Prostate gland (tissue), 2 donors: ENCODE data around the gene LOXL4.

ENCODE experiments used
- CTCF ChIP-seq, 4 experiments: fragments of 200-600 bp in 2 of 4; fragments of 450-650 bp in 2 of 4; sonication (generic) in 2 of 4; IDR thresholded peaks; 1 replicate in 3 of 4; 2 replicates in 1 of 4; pipeline ENCODE4 v1.5.1; 2016 to 2019; ENCODE audit warnings: antibody characterized with exemption in 4 of 4, mild to moderate bottlenecking in 2 of 4, moderate library complexity in 2 of 4
- POLR2A ChIP-seq: fragments of 450-650 bp; IDR thresholded peaks from one replicate; pipeline ENCODE4 v1.6.1; 2016; ENCODE audit warnings: antibody characterized with exemption, mild to moderate bottlenecking
- POLR2AphosphoS5 ChIP-seq: sonication (generic); formaldehyde crosslinking; IDR thresholded peaks from one replicate; pipeline ENCODE4 v1.6.1; 2017; ENCODE audit warnings: antibody characterized with exemption

- TF ChIP-seq CTCF (IDR thresholded peaks at IDR 0.05) = no peak
- TF ChIP-seq POLR2AphosphoS5 = no peak
- no peak for TF ChIP-seq POLR2A
Measured at GRCh38 chr10:98294270-98294627, 26.3 kb upstream of the LOXL4 start.
